ENCODE results near the gene ZNF554.

The ZNF554 gene

DNA sequence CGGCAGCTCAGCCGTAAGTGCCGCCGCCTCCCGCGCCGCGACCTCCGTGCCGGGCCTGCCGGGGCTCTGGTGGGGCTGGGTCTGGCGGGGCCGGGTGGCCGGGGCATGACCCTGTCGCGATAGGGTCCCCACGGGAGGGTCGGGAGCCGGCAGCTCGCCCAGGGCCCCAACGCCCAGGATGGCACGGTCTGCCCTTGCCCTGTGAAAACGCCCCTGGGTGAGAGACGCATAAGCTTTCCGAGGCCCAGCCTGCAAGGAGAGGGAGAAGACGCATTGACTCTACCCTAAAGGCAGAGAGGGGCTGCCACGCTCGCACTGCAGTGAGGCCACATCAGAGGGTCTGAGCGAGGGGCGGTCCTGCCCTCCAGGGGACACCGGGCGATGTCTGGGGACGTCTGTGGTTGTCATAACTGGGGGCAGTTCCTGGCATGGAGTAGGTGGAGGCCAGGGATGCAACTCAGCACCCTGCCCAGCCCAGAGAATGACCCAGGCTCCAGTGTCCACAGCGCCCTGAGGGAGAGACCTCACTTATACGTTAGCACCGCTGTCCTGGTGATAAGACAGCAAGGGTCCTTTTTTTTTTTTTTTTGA is 539 bp downstream of the ZNF554 start:
- H3K27me3 ChIP-seq (ENCODE audit: control insufficient read depth, insufficient read depth, low read length): no peaks in the 10 kb centered on the region
- no peaks in the 10 kb centered on the region for H3K4me1 ChIP-seq (ENCODE audit: control insufficient read depth, insufficient read depth, low read length)
- no peaks in the 10 kb centered on the region for H3K9me3 ChIP-seq (ENCODE audit: control insufficient read depth, insufficient read depth, low read length)
- peak overlapping the region; percentile 65 for H3K4me3 ChIP-seq (ENCODE audit: low read depth, low read length)
- no peak overlapping the region for H3K27ac ChIP-seq (ENCODE audit: low read depth, low read length)
- H3K9ac ChIP-seq (ENCODE audit: low read depth, low read length): no peak overlapping the region; the same call in 1 of the 2 replicates
- H3K36me3 ChIP-seq (ENCODE audit: control insufficient read depth, insufficient read depth, low read length): 0 out of 2 replicates have a peak, but pooled peaks cover 5% of the 10 kb centered on the region

DNA sequence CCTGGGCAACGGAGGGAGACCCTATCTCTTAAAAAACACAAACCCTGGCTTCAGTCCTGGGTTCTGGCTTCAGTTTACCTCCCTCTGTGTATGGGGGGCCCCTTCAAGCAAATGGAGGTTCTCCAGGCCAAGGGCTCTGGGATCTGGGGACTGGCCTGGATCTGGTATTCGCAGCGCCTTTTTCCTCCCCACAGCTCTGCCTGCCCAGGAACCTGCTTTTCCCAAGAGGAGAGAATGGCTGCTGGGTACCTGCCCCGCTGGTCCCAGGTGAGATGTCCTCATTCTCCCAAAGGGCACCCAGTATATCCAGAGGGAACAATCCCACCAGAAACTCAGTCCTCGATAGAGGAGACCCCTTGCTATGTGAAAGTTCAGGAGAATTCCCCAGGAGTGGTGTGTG is 3.2 kb downstream of the ZNF554 start:
- peaks cover 10% of the 10 kb centered on the region for H3K9me3 ChIP-seq (ENCODE audit: control insufficient read depth, insufficient read depth, low read length)
- no peak overlapping the region for H3K4me3 ChIP-seq (ENCODE audit: low read depth, low read length)

DNA sequence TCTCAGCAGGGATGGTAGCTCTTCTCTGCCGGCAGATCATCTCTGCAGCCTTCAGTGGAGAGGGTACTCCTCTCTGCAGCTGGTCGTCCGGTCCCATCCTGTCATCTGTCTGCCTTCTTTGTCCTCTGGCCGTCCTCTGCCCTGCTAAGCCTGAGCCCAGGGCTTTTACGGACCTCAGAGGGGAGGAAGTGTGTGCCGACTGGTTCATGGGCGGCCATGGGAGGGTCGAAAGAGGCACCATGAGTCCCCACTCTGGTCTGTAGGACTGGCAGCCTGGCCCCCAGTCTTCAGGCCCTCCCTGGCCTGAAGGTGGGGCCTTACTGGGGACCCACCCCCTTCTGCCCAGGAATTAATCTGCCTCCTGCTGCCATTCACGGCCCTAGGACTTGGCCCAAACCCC is 4.0 kb downstream of the ZNF554 start:
- Histone ChIP-seq H3K9ac (ENCODE audit: low read depth, low read length) (no peak overlapping the region), H3K27ac (ENCODE audit: low read depth, low read length) (no peak overlapping the region), H3K4me3 (ENCODE audit: low read depth, low read length) (no peak overlapping the region), H3K27me3 (ENCODE audit: control insufficient read depth, insufficient read depth, low read length) (no peaks in the 10 kb centered on the region), H3K4me1 (ENCODE audit: control insufficient read depth, insufficient read depth, low read length) (no peaks in the 10 kb centered on the region), H3K9me3 (ENCODE audit: control insufficient read depth, insufficient read depth, low read length) (peaks cover 17% of the 10 kb centered on the region), H3K36me3 (ENCODE audit: control insufficient read depth, insufficient read depth, low read length) (0 out of 2 replicates have a peak, but pooled peaks cover 5% of the 10 kb centered on the region)

More for the DNA sequence above, 3.2 kb downstream of the ZNF554 start:
- 0 out of 2 replicates have a peak, but pooled peaks cover 5% of the 10 kb centered on the region for H3K36me3 ChIP-seq (ENCODE audit: control insufficient read depth, insufficient read depth, low read length)
- H3K4me1 ChIP-seq (ENCODE audit: control insufficient read depth, insufficient read depth, low read length): no peaks in the 10 kb centered on the region
- no peaks in the 10 kb centered on the region for H3K27me3 ChIP-seq (ENCODE audit: control insufficient read depth, insufficient read depth, low read length)
- H3K9ac ChIP-seq (ENCODE audit: low read depth, low read length): no peak overlapping the region
- no peak overlapping the region for H3K27ac ChIP-seq (ENCODE audit: low read depth, low read length)

DNA sequence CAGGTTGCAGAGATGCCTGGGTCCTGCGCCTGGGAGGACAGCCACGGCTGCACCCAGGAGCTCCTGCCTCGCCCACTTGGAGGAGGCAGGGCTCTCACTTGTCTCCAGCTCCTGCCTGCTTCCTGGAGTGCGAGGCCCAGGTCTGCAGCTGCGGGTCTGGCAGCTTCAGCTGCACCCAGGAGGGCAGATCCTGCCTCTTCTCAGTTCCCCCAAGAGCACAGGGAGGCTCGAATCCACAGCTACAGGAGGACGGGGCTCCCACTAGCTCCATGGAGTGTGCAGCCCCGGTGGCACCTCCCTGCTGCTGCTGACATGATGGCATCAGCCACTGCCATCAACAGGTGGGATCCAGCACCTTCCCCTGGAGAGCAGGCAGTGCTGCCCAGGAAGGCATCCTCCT is 4.5 kb downstream of the ZNF554 start:
- Histone ChIP-seq H3K36me3 (ENCODE audit: control insufficient read depth, insufficient read depth, low read length) (0 out of 2 replicates have a peak, but pooled peaks cover 5% of the 10 kb centered on the region), H3K9ac (ENCODE audit: low read depth, low read length) (no peak overlapping the region), H3K4me3 (ENCODE audit: low read depth, low read length) (no peak overlapping the region), H3K27me3 (ENCODE audit: control insufficient read depth, insufficient read depth, low read length) (no peaks in the 10 kb centered on the region), H3K27ac (ENCODE audit: low read depth, low read length) (no peak overlapping the region), H3K4me1 (ENCODE audit: control insufficient read depth, insufficient read depth, low read length) (no peaks in the 10 kb centered on the region), H3K9me3 (ENCODE audit: control insufficient read depth, insufficient read depth, low read length) (peaks cover 20% of the 10 kb centered on the region)

DNA sequence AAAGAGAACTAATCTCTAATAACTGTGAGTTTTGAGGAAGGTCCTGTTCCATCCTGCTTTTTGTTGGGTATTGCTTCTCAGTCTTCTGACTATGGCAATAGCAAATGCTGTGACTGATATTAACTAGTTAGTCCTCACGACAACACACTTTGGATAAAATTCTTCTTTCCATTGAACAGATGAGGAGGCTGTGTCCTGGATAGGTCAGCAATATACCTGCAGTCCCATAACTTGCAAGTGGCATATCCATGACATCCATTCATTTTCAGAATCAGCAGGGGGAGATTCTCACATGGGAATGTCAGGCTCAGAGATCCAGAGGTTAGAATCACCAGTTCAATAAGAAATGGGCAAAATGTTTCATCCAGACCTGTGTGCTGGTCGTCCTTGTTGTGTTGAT is 7.4 kb downstream of the ZNF554 start:
- no peak overlapping the region for H3K27ac ChIP-seq (ENCODE audit: low read depth, low read length)
- no peaks in the 10 kb centered on the region for H3K4me1 ChIP-seq (ENCODE audit: control insufficient read depth, insufficient read depth, low read length)
- peaks cover 30% of the 10 kb centered on the region for H3K9me3 ChIP-seq (ENCODE audit: control insufficient read depth, insufficient read depth, low read length)
- H3K9ac ChIP-seq (ENCODE audit: low read depth, low read length): no peak overlapping the region
- no peaks in the 10 kb centered on the region for H3K27me3 ChIP-seq (ENCODE audit: control insufficient read depth, insufficient read depth, low read length)
- no peak overlapping the region for H3K4me3 ChIP-seq (ENCODE audit: low read depth, low read length)
- H3K36me3 ChIP-seq (ENCODE audit: control insufficient read depth, insufficient read depth, low read length): 0 out of 2 replicates have a peak, but pooled peaks cover 5% of the 10 kb centered on the region

DNA sequence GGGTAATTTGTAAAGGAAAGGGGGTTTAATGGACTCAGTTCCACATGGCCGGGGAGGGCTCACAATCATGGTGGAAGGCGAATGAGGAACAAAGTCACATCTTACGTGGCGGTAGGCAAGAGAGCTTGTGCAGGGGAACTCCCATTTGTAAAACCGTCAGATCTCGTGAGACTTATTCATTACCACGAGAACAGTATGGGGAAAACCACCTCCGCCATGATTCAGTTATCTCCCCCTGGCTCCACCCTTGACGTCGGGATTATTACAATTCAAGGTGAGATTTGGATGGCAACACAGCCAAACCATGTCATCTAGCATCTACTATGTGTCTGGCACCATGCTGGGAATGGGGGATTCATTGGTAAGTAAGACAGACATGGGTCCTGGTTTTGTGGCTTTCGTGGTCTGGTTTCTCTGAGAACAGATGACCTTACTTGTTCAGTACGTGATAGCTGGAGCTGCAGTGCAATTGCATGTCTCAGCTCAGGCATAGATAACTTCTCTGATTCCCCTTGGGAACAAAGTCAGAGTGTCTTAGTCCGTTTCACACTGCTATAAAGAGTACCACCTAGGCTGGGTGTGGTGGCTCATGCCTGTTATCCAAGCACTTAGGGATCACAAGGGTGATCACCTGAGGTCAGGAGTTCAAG is 8.3 kb downstream of the ZNF554 start:
- H3K27me3 ChIP-seq (ENCODE audit: control insufficient read depth, insufficient read depth, low read length): no peaks in the 10 kb centered on the region
- H3K36me3 ChIP-seq (ENCODE audit: control insufficient read depth, insufficient read depth, low read length): peaks cover 5% of the 10 kb centered on the region; the same call in 1 of the 2 replicates
- H3K4me3 ChIP-seq (ENCODE audit: low read depth, low read length): no peak overlapping the region
- H3K4me1 ChIP-seq (ENCODE audit: control insufficient read depth, insufficient read depth, low read length): no peaks in the 10 kb centered on the region
- no peak overlapping the region for H3K9ac ChIP-seq (ENCODE audit: low read depth, low read length)
- peaks cover 39% of the 10 kb centered on the region for H3K9me3 ChIP-seq (ENCODE audit: control insufficient read depth, insufficient read depth, low read length)
- no peak overlapping the region for H3K27ac ChIP-seq (ENCODE audit: low read depth, low read length)

DNA sequence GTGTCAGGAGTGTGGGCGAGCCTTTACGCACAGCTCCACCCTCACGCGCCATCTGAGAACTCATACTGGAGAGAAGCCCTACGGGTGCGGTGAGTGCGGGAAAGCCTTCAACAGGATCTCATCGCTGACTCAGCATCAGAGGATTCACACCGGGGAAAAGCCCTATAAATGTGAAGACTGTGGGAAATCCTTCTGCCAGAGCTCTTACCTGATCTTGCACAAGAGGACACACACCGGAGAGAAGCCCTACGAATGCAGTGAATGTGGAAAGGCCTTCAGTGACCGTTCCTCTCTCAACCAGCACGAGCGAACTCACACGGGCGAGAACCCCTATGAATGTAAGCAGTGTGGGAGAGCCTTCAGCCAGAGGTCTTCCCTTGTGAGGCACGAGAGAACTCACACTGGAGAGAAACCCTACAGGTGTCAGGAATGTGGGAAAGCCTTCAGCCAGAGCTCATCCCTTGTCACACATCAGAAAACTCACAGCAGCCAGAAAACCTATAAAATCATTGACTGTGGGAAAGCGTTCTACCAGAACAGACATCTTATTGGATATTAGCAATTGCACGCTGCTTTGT is 14.7 kb downstream of the ZNF554 start:
- Histone ChIP-seq H3K27ac (ENCODE audit: low read depth, low read length) (no peak overlapping the region), H3K36me3 (ENCODE audit: control insufficient read depth, insufficient read depth, low read length) (peaks cover 12% of the 10 kb centered on the region; the same call in 1 of the 2 replicates), H3K9me3 (ENCODE audit: control insufficient read depth, insufficient read depth, low read length) (peaks cover 61% of the 10 kb centered on the region), H3K27me3 (ENCODE audit: control insufficient read depth, insufficient read depth, low read length) (no peaks in the 10 kb centered on the region), H3K4me3 (ENCODE audit: low read depth, low read length) (no peak overlapping the region), H3K9ac (ENCODE audit: low read depth, low read length) (no peak overlapping the region), H3K4me1 (ENCODE audit: control insufficient read depth, insufficient read depth, low read length) (no peaks in the 10 kb centered on the region)

DNA sequence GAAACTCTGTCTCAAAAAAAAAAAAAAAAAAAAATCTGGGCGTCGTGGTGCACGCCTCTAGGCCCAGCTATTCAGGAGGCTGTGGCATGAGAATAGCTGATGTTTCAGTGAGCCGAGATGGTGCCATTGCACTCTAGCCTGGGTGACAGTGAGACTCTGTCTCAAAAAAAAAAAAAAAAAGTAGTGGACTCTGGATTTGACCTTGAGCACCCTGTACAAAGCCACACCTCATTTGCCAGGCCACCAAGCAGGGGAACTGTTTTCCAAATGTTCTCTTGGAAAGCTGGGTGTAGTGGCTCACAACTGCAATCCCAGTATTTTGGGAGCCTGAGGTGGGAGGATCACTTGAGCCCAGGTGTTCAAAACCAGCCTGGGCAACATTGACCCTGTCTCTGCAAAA is 17.8 kb downstream of the ZNF554 start:
- no peak overlapping the region for H3K9ac ChIP-seq (ENCODE audit: low read depth, low read length)

DNA sequence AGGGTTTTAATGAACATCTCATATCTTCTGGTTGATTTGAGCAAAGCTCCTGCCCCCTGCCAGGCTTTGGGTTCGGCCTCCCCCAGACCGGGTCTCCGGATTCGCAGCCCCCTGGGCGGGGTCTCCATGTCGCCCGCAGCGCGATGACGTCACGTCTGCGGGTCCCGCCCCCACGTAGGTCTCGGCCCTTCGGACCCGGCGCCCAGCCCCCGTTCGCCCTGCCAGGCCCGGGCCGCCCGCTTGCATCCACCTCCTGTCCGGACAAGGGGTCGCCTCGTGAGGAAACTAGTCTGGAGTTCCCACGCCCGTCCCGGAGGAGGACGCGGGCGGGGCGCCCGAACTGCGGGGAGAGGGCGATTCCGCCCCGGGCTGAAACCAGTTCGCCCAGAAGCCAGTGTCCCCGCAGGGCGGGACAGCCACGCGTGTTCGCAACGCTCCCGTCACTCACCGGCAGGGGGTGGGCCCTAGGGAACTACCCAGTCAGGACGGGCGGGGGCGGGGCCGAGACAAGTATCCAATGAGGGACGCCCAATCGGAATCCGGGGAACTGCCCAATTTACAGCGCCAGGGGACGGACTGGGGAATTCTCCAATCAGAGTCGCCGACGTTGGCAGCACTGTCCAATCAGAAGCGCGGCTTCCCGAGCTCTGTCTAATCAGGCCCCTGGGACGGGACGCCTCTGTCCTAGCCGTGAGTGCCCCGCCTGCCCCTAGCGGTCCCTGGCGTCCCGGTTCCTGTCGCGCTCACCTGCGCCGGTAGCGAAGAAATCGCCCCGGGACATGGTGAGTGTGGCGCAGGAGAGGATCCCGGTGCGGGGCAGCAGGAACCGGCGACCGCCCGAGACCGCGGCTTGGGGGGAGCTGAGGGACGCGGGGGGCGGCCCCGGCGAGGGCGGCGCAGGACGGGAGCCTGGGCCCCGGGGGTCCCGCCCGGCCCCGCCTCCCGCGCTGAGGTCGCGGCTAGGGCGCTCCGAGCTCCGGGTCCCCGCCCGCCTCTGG is 21.4 kb downstream of the ZNF554 start, which contains the start of gene ZNF555:
Gene ZNF555 (plus strand): TSS at position 682 of the 998 bp plus-strand sequence. CDS start 98 bp downstream, at position 780.
- Histone ChIP-seq H3K36me3 (ENCODE audit: control insufficient read depth, insufficient read depth, low read length) (no peaks in the 10 kb centered on the region), H3K4me1 (ENCODE audit: control insufficient read depth, insufficient read depth, low read length) (0 out of 2 replicates have a peak, but pooled peaks cover 4% of the 10 kb centered on the region), H3K9ac (ENCODE audit: low read depth, low read length) (peak within 1 kb of the TSS; percentile 61; the same call in 1 of the 2 replicates), H3K27ac (ENCODE audit: low read depth, low read length) (peak within 1 kb of the TSS; percentile 90), H3K9me3 (ENCODE audit: control insufficient read depth, insufficient read depth, low read length) (peaks cover 17% of the 10 kb centered on the region), H3K27me3 (ENCODE audit: control insufficient read depth, insufficient read depth, low read length) (0 out of 2 replicates have a peak, but pooled peaks cover 4% of the 10 kb centered on the region), H3K4me3 (ENCODE audit: low read depth, low read length) (peak within 1 kb of the TSS; percentile 78)

More for the DNA sequence above, 17.8 kb downstream of the ZNF554 start:
- H3K9me3 ChIP-seq (ENCODE audit: control insufficient read depth, insufficient read depth, low read length): peaks cover 47% of the 10 kb centered on the region
- 0 out of 2 replicates have a peak, but pooled peaks cover 4% of the 10 kb centered on the region for H3K4me1 ChIP-seq (ENCODE audit: control insufficient read depth, insufficient read depth, low read length)
- H3K4me3 ChIP-seq (ENCODE audit: low read depth, low read length): no peak overlapping the region
- H3K36me3 ChIP-seq (ENCODE audit: control insufficient read depth, insufficient read depth, low read length): peaks cover 12% of the 10 kb centered on the region; the same call in 1 of the 2 replicates
- H3K27ac ChIP-seq (ENCODE audit: low read depth, low read length): no peak overlapping the region
- 0 out of 2 replicates have a peak, but pooled peaks cover 4% of the 10 kb centered on the region for H3K27me3 ChIP-seq (ENCODE audit: control insufficient read depth, insufficient read depth, low read length)
